HG03103 (cell line): Measurements from ENCODE around the gene SSR3.
"Not testable (repeated sequence)": the region's sequence is repeated elsewhere in the genome, so short reads cannot be mapped to it uniquely, and the experiment has no call there.

Source experiments
- ATAC-seq: cut with Tn5 transposase; IDR thresholded peaks from one replicate; pipeline ENCODE4 v1.9.1; 2021; ENCODE audit warnings: low read depth; ENCODE audit not compliant: unreplicated experiment

The SSR3 gene

GRCh38 chr3:156554842-156555687, at the start of gene SSR3:
Gene SSR3, minus strand, starts transcription at chr3:156555117. Its CDS starts 28 bp downstream, at chr3:156555089.
- peak; percentile 99 for ATAC-seq

GRCh38 chr3:156604064-156604641, 49.2 kb upstream of the SSR3 start:
- ATAC-seq = no peak

- no peak for ATAC-seq
These were observed 48.6 kb upstream of the SSR3 start for GRCh38 chr3:156603379-156604017.

GRCh38 chr3:156602424-156602823, 47.5 kb upstream of the SSR3 start:
- peak; percentile 52 for ATAC-seq

- no peak for ATAC-seq
These were observed 46.6 kb upstream of the SSR3 start for GRCh38 chr3:156601497-156601896.

GRCh38 chr3:156600834-156601233, 45.9 kb upstream of the SSR3 start:
- no peak for ATAC-seq

- no peak for ATAC-seq
These were observed 44.4 kb upstream of the SSR3 start for GRCh38 chr3:156599089-156599874.

GRCh38 chr3:156598413-156598812, 43.5 kb upstream of the SSR3 start:
- ATAC-seq = no peak

GRCh38 chr3:156594219-156594683, 39.3 kb upstream of the SSR3 start:
- ATAC-seq = no peak

GRCh38 chr3:156593814-156594213, 38.9 kb upstream of the SSR3 start:
- ATAC-seq = no peak

GRCh38 chr3:156589806-156590205, 34.9 kb upstream of the SSR3 start:
- not testable (repeated sequence) for ATAC-seq

- no peak for ATAC-seq
These were observed 32.8 kb upstream of the SSR3 start for GRCh38 chr3:156587760-156588069.

- ATAC-seq = no peak
These were observed 32.2 kb upstream of the SSR3 start for GRCh38 chr3:156586905-156587759.

GRCh38 chr3:156583469-156583868, 28.6 kb upstream of the SSR3 start:
- no peak for ATAC-seq

GRCh38 chr3:156582532-156583183, 27.7 kb upstream of the SSR3 start:
- ATAC-seq = peak; percentile 63

GRCh38 chr3:156581954-156582353, 27.0 kb upstream of the SSR3 start:
- no peak for ATAC-seq

GRCh38 chr3:156581033-156581432, 26.1 kb upstream of the SSR3 start:
- ATAC-seq = no peak

GRCh38 chr3:156579427-156579851, 24.5 kb upstream of the SSR3 start:
- no peak for ATAC-seq

- ATAC-seq = no peak
These were observed 22.8 kb upstream of the SSR3 start for GRCh38 chr3:156577736-156578135.
